Liver (tissue), 9 donors: ENCODE data around the gene FLNC. TPM values are rescaled to one million over a fixed set of nuclear protein-coding genes. Genes with fewer than 3 reads are reported as not detected.

Experiments used
- DNase-seq: peaks from one replicate; pipeline ENCODE4 v3.0.0-alpha.2; 2017; ENCODE audit warnings: low spot score
- H3K27ac ChIP-seq, 2 donors: one replicate each; pipeline ENCODE4 v1.7.0; 2013; ENCODE audit warnings: inconsistent platforms in 2 of 2, low read length in 2 of 2, control low read depth in 1 of 2, low read depth in 1 of 2, mild to moderate bottlenecking in 1 of 2
- H3K27me3 ChIP-seq, 4 donors: one replicate each; pipeline versions ENCODE4 v1.6.1 to v1.7.0; 2013; ENCODE audit warnings: low read length in 3 of 4, inconsistent platforms in 1 of 4, mild to moderate bottlenecking in 1 of 4, moderate library complexity in 1 of 4; ENCODE audit not compliant: control insufficient read depth in 4 of 4, insufficient read depth in 4 of 4
- H3K36me3 ChIP-seq, 4 donors: one replicate each; pipeline versions ENCODE4 v1.6.1 to v1.7.0; 2013; ENCODE audit warnings: low read length in 3 of 4, mild to moderate bottlenecking in 3 of 4, low read depth in 1 of 4, moderate library complexity in 1 of 4; ENCODE audit not compliant: control insufficient read depth in 4 of 4, insufficient read depth in 3 of 4
- H3K4me1 ChIP-seq, 4 donors: one replicate each; pipeline versions ENCODE4 v1.6.1 to v1.7.0; 2013; ENCODE audit warnings: low read length in 3 of 4, mild to moderate bottlenecking in 3 of 4, moderate library complexity in 1 of 4; ENCODE audit not compliant: control insufficient read depth in 4 of 4, insufficient read depth in 4 of 4
- H3K4me3 ChIP-seq, 3 donors: one replicate each; pipeline versions ENCODE4 v1.6.1 to v1.7.0; 2013; ENCODE audit warnings: low read length in 3 of 3, control low read depth in 1 of 3, low read depth in 1 of 3, mild to moderate bottlenecking in 1 of 3
- H3K9ac ChIP-seq, 2 donors: one replicate each; pipeline ENCODE4 v1.7.0; 2013; ENCODE audit warnings: low read length in 2 of 2, mild to moderate bottlenecking in 2 of 2, moderate library complexity in 2 of 2, control low read depth in 1 of 2, low read depth in 1 of 2
- H3K9me3 ChIP-seq, 4 donors: one replicate each; pipeline versions ENCODE4 v1.6.1 to v1.7.0; 2013; ENCODE audit warnings: low read length in 3 of 4; ENCODE audit not compliant: control insufficient read depth in 4 of 4
- EGR1 ChIP-seq, 2 donors: IDR thresholded peaks; 2 replicates each; pipeline ENCODE4 v1.6.1; 2016 to 2018; ENCODE audit warnings: antibody characterized with exemption in 2 of 2, low read depth in 2 of 2
- FOXA1 ChIP-seq: IDR thresholded peaks from 2 replicates; pipeline ENCODE4 v1.6.1; 2016; ENCODE audit warnings: antibody characterized with exemption
- FOXA2 ChIP-seq: IDR thresholded peaks from 2 replicates; pipeline ENCODE4 v1.6.1; 2016; ENCODE audit warnings: antibody characterized with exemption
- GABPA ChIP-seq, 2 donors: IDR thresholded peaks in 1 of 2; conservative IDR thresholded peaks in 1 of 2; 2 replicates each; pipeline ENCODE4 v1.6.1; 2016; ENCODE audit warnings: antibody characterized with exemption in 2 of 2, mild to moderate bottlenecking in 1 of 2, moderate library complexity in 1 of 2
- HNF4A ChIP-seq, 2 donors: conservative IDR thresholded peaks; 2 replicates each; pipeline ENCODE4 v1.6.1; 2016; ENCODE audit warnings: antibody characterized with exemption in 2 of 2, mild to moderate bottlenecking in 2 of 2
- HNF4G ChIP-seq: IDR thresholded peaks from 2 replicates; pipeline ENCODE4 v1.6.1; 2016; ENCODE audit warnings: antibody characterized with exemption
- JUND ChIP-seq, 2 donors: IDR thresholded peaks; 2 replicates each; pipeline ENCODE4 v1.6.1; 2016; ENCODE audit warnings: antibody characterized with exemption in 2 of 2
- NR2F2 ChIP-seq: IDR thresholded peaks from 2 replicates; pipeline ENCODE4 v1.6.1; 2016; ENCODE audit warnings: antibody characterized with exemption
- RAD21 ChIP-seq, 2 donors: IDR thresholded peaks; 2 replicates each; pipeline ENCODE4 v1.6.1; 2016; ENCODE audit warnings: antibody characterized with exemption in 2 of 2, mild to moderate bottlenecking in 2 of 2
- RXRA ChIP-seq, 2 donors: IDR thresholded peaks; 2 replicates each; pipeline ENCODE4 v1.6.1; 2017 to 2018; ENCODE audit warnings: antibody characterized with exemption in 2 of 2, mild to moderate bottlenecking in 1 of 2
- SP1 ChIP-seq: IDR thresholded peaks from 2 replicates; pipeline ENCODE4 v1.6.1; 2018; ENCODE audit warnings: antibody characterized with exemption, mild to moderate bottlenecking
- TAF1 ChIP-seq: conservative IDR thresholded peaks from 2 replicates; pipeline ENCODE4 v1.6.1; 2016; ENCODE audit warnings: antibody characterized with exemption, mild to moderate bottlenecking
- YY1 ChIP-seq: IDR thresholded peaks from 2 replicates; pipeline ENCODE4 v1.6.1; 2016; ENCODE audit warnings: antibody characterized with exemption, mild to moderate bottlenecking
- WGBS: extraction: QIAGEN DNeasy Blood & Tissue Kit; methylation state at CpG from one replicate; pipeline ENCODE4 v1.1.7; 2013; 5-methylcytosine and 5-hydroxymethylcytosine counted together
- polyA plus RNA-seq, 2 donors: library from polyadenylated mRNA; stranded (reverse) in 1 of 2; unstranded in 1 of 2; fragments of 200-250 nt in 1 of 2; fragments of >200 nt in 1 of 2; fragmentation: Nextera tagmentation in 1 of 2; extraction: Ambion mirVana in 1 of 2; gene quantifications; one replicate each; pipeline versions ENCODE4 v1.2.1 to v1.2.3, GENCODE V29; 2013 to 2015
- total RNA-seq, 2 donors: library from RNA; depleted of rRNA; stranded (reverse); fragments of >200 nt; gene quantifications; one replicate each; pipeline ENCODE4 v1.2.3, GENCODE V29; 2014
- TF ChIP-seq, protein P1 (sequence below): IDR thresholded peaks from 2 replicates; pipeline ENCODE4 v1.6.1; 2016; ENCODE audit warnings: antibody characterized with exemption
- TF ChIP-seq, protein P2 (sequence below): IDR thresholded peaks from 2 replicates; pipeline ENCODE4 v1.6.1; 2016; ENCODE audit warnings: antibody characterized with exemption
- TF ChIP-seq, protein P3 (sequence below): fragments of 150-350 bp; IDR thresholded peaks from 2 replicates; pipeline ENCODE4 v1.5.1; 2017; ENCODE audit warnings: improper control_type of control experiment, low read depth, low read length; ENCODE audit not compliant: missing input control
- TF ChIP-seq, protein P4 (sequence below): IDR thresholded peaks from 2 replicates; pipeline ENCODE4 v1.6.1; 2016; ENCODE audit warnings: antibody characterized with exemption
- TF ChIP-seq, protein P5 (sequence below): IDR thresholded peaks from 2 replicates; pipeline ENCODE4 v1.6.1; 2016; ENCODE audit warnings: antibody characterized with exemption, mild to moderate bottlenecking
- donor health status: healthy.
- donor health status: healthy.
- donor health status: healthy.
- donor health status: healthy.
- donor health status: healthy.

Gene FLNC
- total and polyA plus RNA-seq, 4 donors, result 0.03 to 2.3 (median 0.53) TPM

DNA sequence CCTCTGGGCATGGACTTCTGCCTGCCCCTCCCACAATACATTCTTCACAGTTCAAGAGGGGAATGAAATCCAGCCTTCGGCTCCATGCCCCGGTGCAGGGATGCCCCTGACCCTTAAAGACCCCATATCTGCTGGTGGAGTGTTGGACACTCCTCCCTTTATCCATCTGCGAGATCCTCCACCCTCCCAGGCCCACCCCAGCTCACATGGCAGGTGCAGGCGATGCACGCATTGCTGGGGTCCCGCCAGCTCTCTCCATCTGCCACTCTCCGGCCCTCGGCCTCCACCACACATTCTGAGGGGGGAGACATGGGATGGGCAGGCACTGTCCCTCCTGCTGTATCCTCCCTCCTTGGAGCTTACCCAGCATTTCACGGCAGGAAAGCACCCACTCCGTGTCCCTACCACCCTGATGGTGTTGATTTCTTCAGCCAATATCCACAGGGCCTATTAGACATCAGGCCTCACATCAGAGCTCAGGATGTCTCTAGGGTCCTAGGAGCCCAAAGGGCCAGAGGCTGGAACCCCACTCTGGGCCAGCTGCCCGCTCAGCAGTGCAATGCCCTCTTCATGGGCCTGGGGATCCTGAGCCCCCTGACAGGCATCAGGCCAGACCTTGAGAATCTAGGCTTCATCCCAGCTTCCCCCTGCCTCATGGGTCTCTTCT lies 50.7 kb downstream of the FLNC start:
- Histone ChIP-seq H3K27ac (no peak overlapping the region), H3K36me3 (no peaks in the 10 kb centered on the region), H3K4me3 (no peak overlapping the region), H3K9ac (no peak overlapping the region), H3K27me3 (no peaks in the 10 kb centered on the region), H3K9me3 (no peaks in the 10 kb centered on the region), H3K4me1 (peaks cover 0 to 7% (median 0%) of the 10 kb centered on the region in 4 donors)
- TF ChIP-seq, protein P1, sequence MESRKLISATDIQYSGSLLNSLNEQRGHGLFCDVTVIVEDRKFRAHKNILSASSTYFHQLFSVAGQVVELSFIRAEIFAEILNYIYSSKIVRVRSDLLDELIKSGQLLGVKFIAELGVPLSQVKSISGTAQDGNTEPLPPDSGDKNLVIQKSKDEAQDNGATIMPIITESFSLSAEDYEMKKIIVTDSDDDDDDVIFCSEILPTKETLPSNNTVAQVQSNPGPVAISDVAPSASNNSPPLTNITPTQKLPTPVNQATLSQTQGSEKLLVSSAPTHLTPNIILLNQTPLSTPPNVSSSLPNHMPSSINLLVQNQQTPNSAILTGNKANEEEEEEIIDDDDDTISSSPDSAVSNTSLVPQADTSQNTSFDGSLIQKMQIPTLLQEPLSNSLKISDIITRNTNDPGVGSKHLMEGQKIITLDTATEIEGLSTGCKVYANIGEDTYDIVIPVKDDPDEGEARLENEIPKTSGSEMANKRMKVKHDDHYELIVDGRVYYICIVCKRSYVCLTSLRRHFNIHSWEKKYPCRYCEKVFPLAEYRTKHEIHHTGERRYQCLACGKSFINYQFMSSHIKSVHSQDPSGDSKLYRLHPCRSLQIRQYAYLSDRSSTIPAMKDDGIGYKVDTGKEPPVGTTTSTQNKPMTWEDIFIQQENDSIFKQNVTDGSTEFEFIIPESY, result no peak
- TF ChIP-seq, protein P2, sequence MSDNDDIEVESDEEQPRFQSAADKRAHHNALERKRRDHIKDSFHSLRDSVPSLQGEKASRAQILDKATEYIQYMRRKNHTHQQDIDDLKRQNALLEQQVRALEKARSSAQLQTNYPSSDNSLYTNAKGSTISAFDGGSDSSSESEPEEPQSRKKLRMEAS, result no peak
- WGBS, result 74% methylated on average over 11 of the region's 11 CpGs
- no peak for DNase-seq

DNA sequence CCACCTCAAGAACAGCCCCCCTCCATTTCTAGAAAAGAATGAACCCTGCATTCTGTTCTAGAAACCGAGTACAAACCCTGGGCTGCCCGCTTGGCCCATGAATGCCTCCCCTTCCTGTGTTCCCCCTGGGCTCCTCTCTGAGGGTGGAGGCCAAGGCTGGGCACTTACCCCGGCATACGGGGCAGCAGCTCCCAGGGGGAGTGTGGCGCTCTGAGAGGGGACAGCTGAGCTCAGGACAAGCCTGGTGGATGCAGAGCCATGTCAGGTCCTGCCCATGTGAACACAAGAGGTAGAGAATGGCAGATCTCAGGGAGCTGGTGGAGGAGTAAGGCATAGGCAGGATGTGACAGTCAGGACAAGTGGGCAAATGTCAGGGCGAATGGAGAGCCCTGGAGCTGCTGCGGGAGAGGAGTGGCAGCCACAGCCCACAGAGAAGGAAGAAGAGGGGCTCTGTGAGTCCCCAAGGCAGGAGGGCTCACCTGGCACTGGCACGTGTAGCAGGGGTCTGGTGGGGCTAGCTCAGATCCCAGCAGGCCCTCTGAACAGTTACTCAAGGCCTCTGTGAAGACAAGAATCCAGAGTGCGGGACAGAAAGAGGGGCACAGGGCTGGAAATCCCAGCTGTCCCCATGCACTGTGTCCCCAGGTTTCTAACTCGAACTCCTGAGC lies 51.4 kb downstream of the FLNC start:
- Histone ChIP-seq H3K4me3 (no peak overlapping the region), H3K9ac (no peak overlapping the region), H3K9me3 (no peaks in the 10 kb centered on the region), H3K27ac (no peak overlapping the region), H3K27me3 (no peaks in the 10 kb centered on the region), H3K36me3 (no peaks in the 10 kb centered on the region), H3K4me1 (peaks cover 0 to 7% (median 0%) of the 10 kb centered on the region in 4 donors)
- WGBS, result 91% methylated on average over 10 of the region's 10 CpGs
- no peak for DNase-seq
- no peak for TF ChIP-seq RXRA (IDR thresholded peaks at IDR 0.05)
- no peak for TF ChIP-seq NR2F2
- TF ChIP-seq SP1, result no peak
- TF ChIP-seq YY1, result no peak
- TF ChIP-seq HNF4A (conservative IDR thresholded peaks at IDR 0.05), result no peak
- no peak for TF ChIP-seq JUND (IDR thresholded peaks at IDR 0.05)
- no peak for TF ChIP-seq FOXA1
- no peak for TF ChIP-seq RAD21 (IDR thresholded peaks at IDR 0.05)
- TF ChIP-seq, protein P2, result no peak
- TF ChIP-seq, protein P3, sequence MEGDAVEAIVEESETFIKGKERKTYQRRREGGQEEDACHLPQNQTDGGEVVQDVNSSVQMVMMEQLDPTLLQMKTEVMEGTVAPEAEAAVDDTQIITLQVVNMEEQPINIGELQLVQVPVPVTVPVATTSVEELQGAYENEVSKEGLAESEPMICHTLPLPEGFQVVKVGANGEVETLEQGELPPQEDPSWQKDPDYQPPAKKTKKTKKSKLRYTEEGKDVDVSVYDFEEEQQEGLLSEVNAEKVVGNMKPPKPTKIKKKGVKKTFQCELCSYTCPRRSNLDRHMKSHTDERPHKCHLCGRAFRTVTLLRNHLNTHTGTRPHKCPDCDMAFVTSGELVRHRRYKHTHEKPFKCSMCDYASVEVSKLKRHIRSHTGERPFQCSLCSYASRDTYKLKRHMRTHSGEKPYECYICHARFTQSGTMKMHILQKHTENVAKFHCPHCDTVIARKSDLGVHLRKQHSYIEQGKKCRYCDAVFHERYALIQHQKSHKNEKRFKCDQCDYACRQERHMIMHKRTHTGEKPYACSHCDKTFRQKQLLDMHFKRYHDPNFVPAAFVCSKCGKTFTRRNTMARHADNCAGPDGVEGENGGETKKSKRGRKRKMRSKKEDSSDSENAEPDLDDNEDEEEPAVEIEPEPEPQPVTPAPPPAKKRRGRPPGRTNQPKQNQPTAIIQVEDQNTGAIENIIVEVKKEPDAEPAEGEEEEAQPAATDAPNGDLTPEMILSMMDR, result no peak
- TF ChIP-seq TAF1, result no peak
- TF ChIP-seq GABPA (IDR thresholded peaks at IDR 0.05 in 1 of 2, conservative IDR thresholded peaks at IDR 0.05 in 1 of 2), result no peak
- TF ChIP-seq HNF4G, result no peak
- TF ChIP-seq, protein P4, sequence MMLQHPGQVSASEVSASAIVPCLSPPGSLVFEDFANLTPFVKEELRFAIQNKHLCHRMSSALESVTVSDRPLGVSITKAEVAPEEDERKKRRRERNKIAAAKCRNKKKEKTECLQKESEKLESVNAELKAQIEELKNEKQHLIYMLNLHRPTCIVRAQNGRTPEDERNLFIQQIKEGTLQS, result no peak
- TF ChIP-seq EGR1 (IDR thresholded peaks at IDR 0.05; ENCODE audit: low read depth in 2 of 2), result no peak
- no peak for TF ChIP-seq FOXA2
- TF ChIP-seq, protein P1, result no peak
- TF ChIP-seq, protein P5, sequence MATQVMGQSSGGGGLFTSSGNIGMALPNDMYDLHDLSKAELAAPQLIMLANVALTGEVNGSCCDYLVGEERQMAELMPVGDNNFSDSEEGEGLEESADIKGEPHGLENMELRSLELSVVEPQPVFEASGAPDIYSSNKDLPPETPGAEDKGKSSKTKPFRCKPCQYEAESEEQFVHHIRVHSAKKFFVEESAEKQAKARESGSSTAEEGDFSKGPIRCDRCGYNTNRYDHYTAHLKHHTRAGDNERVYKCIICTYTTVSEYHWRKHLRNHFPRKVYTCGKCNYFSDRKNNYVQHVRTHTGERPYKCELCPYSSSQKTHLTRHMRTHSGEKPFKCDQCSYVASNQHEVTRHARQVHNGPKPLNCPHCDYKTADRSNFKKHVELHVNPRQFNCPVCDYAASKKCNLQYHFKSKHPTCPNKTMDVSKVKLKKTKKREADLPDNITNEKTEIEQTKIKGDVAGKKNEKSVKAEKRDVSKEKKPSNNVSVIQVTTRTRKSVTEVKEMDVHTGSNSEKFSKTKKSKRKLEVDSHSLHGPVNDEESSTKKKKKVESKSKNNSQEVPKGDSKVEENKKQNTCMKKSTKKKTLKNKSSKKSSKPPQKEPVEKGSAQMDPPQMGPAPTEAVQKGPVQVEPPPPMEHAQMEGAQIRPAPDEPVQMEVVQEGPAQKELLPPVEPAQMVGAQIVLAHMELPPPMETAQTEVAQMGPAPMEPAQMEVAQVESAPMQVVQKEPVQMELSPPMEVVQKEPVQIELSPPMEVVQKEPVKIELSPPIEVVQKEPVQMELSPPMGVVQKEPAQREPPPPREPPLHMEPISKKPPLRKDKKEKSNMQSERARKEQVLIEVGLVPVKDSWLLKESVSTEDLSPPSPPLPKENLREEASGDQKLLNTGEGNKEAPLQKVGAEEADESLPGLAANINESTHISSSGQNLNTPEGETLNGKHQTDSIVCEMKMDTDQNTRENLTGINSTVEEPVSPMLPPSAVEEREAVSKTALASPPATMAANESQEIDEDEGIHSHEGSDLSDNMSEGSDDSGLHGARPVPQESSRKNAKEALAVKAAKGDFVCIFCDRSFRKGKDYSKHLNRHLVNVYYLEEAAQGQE, result no peak
